Middle frontal gyrus (tissue), 1 donor: ENCODE results near the gene ARHGAP22.
A peak's percentile ranks its signal among the peaks of the same experiment; 100 is the strongest.

Experiments used
- DNase-seq: peaks from one replicate; pipeline ENCODE4 v3.0.0-alpha.2; 2015; ENCODE audit warnings: low spot score; ENCODE audit errors: extremely low spot score

The ARHGAP22 gene

GRCh38 chr10:48480397-48481374, 124.2 kb downstream of the ARHGAP22 start:
- DNase-seq: no peak

DNA sequence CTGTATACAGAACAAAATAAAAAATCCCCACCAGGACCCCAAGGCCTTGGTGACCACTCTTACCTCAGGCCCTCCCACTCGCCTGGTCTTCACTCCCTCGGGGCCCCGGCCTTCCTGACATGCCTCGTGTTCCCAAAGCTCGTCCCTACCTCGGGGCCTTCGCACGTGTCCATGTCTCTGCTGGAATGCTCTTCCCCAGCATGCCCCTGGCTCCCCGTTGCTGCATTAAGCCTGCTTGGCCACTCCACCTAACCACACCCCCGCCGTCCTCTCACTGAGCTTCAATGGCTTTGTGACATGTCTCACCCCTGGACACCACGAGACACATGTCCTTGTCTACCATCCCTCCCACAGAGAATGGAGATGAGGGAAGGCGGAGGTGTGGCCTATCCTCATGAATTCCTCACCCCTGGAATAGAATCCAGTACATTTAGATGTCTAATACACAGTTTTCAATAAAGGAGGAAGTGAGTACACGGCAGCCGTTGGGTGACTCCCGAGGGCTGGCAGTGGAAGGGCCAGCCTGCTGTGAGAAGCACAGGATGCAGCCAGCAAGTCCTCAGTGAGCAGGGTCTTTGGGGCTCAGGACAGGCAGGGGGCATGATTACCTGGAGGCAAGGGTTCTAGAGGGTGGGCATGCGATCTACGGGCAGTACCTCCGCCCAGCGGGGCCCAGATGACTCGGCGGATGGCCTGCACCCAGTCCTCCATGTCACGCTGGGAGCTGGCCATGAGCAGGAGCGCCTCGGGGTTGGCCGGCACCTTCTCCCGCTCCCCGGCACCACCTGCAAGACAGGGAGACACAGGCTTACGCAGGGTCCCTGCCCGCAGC, 125.7 kb downstream of the ARHGAP22 start:
- no peak for DNase-seq

- no peak for DNase-seq
Measured at GRCh38 chr10:48478469-48478868, 126.4 kb downstream of the ARHGAP22 start.

DNA sequence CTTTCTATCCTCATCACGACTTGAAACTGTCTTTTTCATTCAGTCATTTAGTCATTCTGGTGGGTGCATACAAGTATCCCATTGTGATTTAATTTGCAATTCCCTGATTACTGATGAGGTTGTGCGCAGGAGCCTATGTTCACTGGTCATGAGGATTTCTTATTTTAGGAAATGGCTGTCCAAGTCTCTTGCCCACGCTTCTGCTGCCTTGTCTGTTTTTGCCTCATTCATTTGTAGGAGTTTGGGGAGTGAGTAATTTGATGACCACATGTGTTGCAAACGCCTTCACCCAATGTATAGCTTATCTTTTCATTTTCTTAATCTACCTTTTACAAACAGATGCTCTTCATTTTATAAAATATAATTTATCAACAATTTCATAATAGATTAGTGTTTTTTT, 127.3 kb downstream of the ARHGAP22 start:
- peak; percentile 38 for DNase-seq

GRCh38 chr10:48477141-48477540, 127.7 kb downstream of the ARHGAP22 start:
- DNase-seq: no peak

GRCh38 chr10:48476279-48476982, 128.4 kb downstream of the ARHGAP22 start:
- no peak for DNase-seq

DNA sequence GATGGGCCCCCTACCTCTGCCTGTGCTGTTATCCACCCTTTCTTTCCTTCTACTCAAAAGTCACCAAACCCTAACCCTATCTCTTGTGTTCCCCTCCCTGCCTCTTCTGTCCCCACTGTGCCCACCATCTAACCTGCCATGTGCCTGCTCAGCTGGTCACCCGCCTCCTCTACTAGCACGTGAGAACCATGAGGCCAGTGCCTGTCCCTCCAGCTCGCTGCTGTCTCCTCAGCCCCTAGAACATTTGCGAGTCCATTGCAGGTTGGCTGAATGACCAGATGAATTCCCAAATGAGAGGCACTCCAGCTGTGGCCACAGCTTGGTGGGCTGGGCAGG, 129.0 kb downstream of the ARHGAP22 start:
- DNase-seq: no peak

GRCh38 chr10:48474765-48475365, 130.0 kb downstream of the ARHGAP22 start:
- no peak for DNase-seq

DNA sequence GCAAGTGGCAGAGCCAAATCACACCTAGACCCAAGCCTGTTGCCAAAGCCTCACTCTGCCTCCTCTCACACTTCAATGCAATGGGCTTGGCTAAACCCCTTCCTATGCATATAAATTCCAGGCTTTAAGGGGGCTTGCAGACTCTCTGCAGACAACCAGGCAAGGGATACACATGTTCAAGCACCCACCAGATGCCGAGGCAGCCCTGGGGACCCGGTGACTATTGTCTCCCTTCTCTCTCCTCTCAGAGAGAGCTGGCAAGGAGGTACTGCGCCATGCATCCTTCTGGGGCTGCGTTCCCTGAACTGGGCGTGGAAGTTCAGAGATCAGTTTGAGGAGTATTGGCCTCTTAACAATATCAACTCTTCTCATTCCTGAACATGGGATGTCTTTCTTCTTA, 131.2 kb downstream of the ARHGAP22 start:
- DNase-seq: no peak

DNA sequence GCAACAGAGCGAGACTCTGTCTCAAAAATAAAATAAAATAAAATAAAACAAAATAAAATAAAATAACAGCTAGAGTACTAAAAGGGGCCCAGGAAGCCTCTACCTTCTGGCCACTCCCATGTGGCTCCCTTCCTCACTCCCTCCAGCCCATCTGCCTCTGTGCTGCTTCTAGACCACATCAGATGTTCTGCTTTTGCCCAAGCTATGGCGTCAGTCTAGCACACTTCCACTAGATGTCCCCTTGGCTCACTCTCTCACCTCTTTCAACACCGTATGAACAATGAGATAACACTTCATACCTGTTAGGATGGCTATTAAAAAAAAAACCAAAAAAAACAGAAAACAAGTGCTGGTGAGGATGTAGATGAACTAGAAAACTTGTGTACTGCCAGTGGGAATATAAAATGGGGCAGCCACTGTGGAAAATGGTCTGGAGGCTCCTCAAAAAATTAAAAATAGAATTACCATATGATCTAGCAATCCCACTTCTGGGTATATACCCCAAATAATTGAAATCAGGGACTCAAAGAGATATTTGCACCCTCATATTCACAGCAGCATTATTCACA, 132.3 kb downstream of the ARHGAP22 start:
- DNase-seq: no peak

DNA sequence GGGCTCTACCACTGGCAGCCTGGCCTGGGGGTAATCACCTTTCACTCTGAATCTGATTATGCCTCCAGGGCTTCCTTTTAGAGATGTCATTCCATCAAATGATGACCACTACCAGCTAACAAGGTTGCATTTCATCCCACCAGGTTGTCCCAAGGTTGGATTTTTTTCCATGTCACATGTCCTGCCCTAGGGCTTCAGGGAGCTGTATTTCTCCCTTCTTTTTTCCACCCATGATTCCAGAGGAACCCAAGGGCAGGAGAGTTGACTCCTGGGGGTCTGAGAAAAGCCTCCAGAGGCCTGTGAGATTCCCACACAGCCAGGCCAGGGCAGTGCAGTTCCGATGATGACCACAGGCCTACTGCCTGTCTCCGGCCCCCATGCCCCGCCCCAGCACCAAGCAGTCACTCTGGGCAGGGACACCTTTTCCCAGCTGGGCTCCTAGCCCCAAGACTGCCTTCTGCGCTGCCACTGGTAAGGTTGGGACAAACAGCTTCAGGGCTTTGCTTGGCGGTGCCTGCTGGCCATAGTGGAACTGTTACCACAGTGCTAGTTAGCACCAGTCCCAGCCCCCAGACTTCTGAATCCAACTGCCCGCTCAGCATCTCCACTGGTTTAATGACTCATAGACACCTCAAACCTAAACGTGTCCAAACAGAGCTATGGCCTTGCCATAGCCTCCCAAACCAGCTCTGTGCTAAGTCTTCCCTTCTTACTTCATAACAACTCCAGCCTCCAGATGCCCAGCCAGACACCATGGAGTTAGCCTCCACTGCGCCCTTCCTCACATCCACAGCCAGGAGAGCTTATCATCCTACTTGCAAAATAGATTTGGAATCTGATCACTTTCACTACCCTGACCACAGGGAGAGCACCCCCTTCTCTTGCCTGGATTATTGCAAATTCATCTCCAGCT, 133.7 kb downstream of the ARHGAP22 start:
- no peak for DNase-seq

- DNase-seq: no peak
Measured at GRCh38 chr10:48470115-48470892, 134.6 kb downstream of the ARHGAP22 start.

- DNase-seq: no peak
Measured at GRCh38 chr10:48469516-48470020, 135.3 kb downstream of the ARHGAP22 start.

DNA sequence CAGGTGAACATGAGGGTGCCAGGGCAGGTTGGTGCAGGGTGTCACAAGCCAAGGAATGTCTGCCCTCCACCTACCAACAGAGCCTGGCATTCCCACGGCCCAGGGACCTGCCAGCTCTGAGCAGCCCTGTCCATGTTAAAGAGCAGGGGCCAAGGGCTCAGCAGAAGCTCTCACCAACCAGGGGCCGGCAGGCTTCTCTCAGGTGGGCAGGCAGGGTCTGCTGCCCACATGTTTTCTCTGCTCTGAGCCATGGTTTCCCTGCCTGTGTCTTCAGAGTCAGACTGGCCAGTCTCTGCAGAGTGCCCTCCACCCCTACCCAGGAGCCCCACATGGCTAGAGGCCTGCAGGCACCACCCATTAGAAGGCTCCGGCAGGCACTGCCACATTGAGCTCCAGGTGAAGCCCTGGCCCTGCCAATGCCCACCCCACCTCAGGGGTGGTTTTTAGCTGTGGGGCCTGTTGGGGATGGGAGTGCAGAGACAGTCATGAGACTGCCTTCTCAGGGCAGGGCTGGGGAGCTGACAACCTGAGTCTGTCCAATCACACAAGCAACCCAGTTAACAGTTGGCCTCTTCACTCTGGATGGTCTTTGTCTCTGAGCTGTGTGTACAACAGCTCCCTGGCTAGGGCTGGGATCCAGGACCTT, 135.9 kb downstream of the ARHGAP22 start:
- DNase-seq: no peak

DNA sequence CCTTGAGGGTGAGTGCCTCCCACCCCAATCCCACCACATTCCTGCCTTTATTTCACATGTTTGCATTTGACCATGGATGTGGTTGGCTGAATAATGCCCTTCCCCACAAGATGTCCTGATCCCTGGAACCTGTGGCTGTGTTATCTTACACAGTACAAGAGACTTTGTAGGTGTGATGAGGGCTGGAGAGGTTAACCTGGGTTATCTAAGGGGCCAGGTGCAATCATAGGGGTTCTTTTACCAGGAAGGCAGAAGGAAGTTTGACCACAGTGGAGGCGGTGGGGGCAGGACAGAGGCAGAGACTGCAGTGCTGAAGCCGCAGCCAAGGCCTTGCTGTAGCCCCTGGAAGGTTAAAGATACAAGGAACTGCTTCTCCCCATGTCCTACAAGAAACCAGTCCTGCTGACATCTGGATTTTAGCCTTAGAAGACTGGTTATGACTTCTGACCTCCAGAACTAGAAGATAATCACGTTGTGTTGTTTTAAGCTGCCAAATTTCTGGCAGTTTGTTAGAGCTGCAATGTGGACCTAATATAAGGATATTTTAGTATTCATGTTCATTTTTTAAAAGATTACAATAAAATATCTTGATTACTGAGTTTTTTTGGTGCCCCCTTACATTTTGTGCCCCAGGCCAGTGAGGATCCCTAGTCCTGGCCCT, 136.6 kb downstream of the ARHGAP22 start:
- no peak for DNase-seq

- DNase-seq: no peak
Measured at GRCh38 chr10:48467669-48468068, 137.2 kb downstream of the ARHGAP22 start.

GRCh38 chr10:48466611-48467240, 138.1 kb downstream of the ARHGAP22 start:
- no peak for DNase-seq
